ENCODE results near the gene CATSPERE. TPM values are rescaled to one million over a fixed set of nuclear protein-coding genes. Genes with fewer than 3 reads are reported as not detected.
A peak's percentile ranks its signal among the peaks of the same experiment; 100 is the strongest.

The CATSPERE gene
- total RNA-seq, 1 donor from 2014 or later: 1.1 TPM

DNA sequence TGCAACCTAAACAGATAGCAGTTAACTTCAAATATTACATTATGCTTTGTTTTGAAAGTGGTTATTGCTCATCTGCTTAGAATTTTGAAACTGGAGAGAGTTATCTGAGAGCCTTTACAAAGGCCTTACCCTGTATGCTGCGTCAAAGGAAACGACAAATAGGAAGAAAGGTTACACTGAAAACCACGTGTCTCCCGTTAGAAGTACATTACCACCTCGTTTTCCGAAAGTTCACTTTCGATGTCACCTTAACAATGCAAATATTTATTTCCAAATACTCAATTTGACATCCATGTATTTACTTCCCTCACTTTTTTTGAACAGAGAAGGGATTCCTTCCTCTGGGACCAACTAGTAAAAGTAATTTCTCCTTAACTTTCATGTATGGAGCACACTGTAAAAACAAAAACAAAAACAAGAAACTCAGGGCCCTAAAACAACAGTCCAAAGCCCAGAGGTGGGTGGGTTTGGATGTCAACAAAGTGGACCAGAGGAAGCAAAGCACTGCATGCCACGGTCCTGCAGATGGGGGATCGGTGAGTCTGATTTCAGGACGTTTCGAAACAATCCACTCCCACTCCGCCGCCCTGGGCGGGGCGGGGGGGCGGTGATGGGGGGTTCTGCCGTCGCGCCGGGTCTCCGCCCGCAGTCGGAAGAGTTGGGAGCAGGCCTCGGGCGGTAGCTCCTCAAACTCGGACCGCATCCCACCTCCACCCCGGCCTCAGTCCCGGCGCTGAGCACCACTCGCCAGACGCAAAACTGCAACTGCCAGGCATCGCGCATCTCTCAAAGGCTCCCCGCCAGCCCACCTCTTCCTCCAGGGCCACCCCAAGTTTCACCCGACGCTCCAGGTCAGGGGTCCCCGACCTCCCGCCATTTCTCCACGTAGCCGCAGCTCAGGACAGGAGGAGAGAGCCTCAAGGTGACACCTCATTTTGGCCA lies 10.2 kb upstream of the CATSPERE start:
- H3K27ac Mint-ChIP-seq (ENCODE audit: unreplicated experiment): peak overlapping the region; percentile 55
- H3K4me1 Mint-ChIP-seq (ENCODE audit: low read depth, unreplicated experiment): peaks cover 38% of the 10 kb centered on the region
- peak overlapping the region; percentile 89 for H3K4me3 ChIP-seq (ENCODE audit: insufficient read depth, low read depth, low read length)
- no peaks in the 10 kb centered on the region for H3K27me3 ChIP-seq (ENCODE audit: insufficient read depth, low read length)
- peak overlapping the region; percentile 93 for H3K4me3 Mint-ChIP-seq (ENCODE audit: unreplicated experiment)
- no peak for TF ChIP-seq EZH2 (IDR thresholded peaks at IDR 0.05; ENCODE audit: insufficient read depth, low read length)
- TF ChIP-seq, protein P1, sequence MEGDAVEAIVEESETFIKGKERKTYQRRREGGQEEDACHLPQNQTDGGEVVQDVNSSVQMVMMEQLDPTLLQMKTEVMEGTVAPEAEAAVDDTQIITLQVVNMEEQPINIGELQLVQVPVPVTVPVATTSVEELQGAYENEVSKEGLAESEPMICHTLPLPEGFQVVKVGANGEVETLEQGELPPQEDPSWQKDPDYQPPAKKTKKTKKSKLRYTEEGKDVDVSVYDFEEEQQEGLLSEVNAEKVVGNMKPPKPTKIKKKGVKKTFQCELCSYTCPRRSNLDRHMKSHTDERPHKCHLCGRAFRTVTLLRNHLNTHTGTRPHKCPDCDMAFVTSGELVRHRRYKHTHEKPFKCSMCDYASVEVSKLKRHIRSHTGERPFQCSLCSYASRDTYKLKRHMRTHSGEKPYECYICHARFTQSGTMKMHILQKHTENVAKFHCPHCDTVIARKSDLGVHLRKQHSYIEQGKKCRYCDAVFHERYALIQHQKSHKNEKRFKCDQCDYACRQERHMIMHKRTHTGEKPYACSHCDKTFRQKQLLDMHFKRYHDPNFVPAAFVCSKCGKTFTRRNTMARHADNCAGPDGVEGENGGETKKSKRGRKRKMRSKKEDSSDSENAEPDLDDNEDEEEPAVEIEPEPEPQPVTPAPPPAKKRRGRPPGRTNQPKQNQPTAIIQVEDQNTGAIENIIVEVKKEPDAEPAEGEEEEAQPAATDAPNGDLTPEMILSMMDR (IDR thresholded peaks at IDR 0.05; ENCODE audit: insufficient read depth, low read depth, low read length): no peak
- H3K36me3 ChIP-seq (ENCODE audit: insufficient read depth, low read length): no peaks in the 10 kb centered on the region
- peak overlapping the region; percentile 63 for H2AFZ ChIP-seq (ENCODE audit: low read depth, low read length)
- peaks cover 16% of the 10 kb centered on the region for H4K20me1 ChIP-seq (ENCODE audit: insufficient read depth, low read length)
- peaks cover 20% of the 10 kb centered on the region for H3K4me1 ChIP-seq (ENCODE audit: insufficient read depth, low read length)
- no peaks in the 10 kb centered on the region for H3K27me3 Mint-ChIP-seq (ENCODE audit: low read depth, unreplicated experiment)
- peaks cover 3% of the 10 kb centered on the region for H3K36me3 Mint-ChIP-seq (ENCODE audit: low read depth, unreplicated experiment)
- no peaks in the 10 kb centered on the region for H3K9me3 Mint-ChIP-seq (ENCODE audit: unreplicated experiment)
- H3K9ac ChIP-seq (ENCODE audit: low read length): peak overlapping the region; percentile 97
- H3K27ac ChIP-seq (ENCODE audit: low read depth, low read length): peak overlapping the region; percentile 90
- FAIRE-seq: no peak
- peak overlapping the region; percentile 94 for H3K4me2 ChIP-seq (ENCODE audit: low read length)
- peak; percentile 70 for DNase-seq (ENCODE audit: low read depth)
- peaks cover 56% of the 10 kb centered on the region for H3K79me2 ChIP-seq (ENCODE audit: insufficient read depth, low read length)
- no peaks in the 10 kb centered on the region for H3K9me3 ChIP-seq (ENCODE audit: insufficient read depth, low read depth, low read length)

GRCh38 chr1:244451539-244451950 lies 9.5 kb upstream of the CATSPERE start, which contains the start of gene ADSS2:
ADSS2 (minus strand) TSS chr1:244451909; CDS start chr1:244451817, 92 bp downstream.
- Mint-ChIP-seq H3K27me3 (ENCODE audit: low read depth, unreplicated experiment) (no peaks in the 10 kb centered on the region), H3K4me3 (ENCODE audit: unreplicated experiment) (peak within 1 kb of the TSS; percentile 93), H3K27ac (ENCODE audit: unreplicated experiment) (peak within 1 kb of the TSS; percentile 55), H3K9me3 (ENCODE audit: unreplicated experiment) (no peaks in the 10 kb centered on the region), H3K4me1 (ENCODE audit: low read depth, unreplicated experiment) (peaks cover 31% of the 10 kb centered on the region), H3K36me3 (ENCODE audit: low read depth, unreplicated experiment) (peaks cover 3% of the 10 kb centered on the region)
- DNase-seq (ENCODE audit: low read depth) (no peak), FAIRE-seq (no peak)
- Histone ChIP-seq H2AFZ (ENCODE audit: low read depth, low read length) (peak within 1 kb of the TSS; percentile 63), H3K9me3 (ENCODE audit: insufficient read depth, low read depth, low read length) (no peaks in the 10 kb centered on the region), H4K20me1 (ENCODE audit: insufficient read depth, low read length) (peaks cover 12% of the 10 kb centered on the region), H3K4me1 (ENCODE audit: insufficient read depth, low read length) (peaks cover 19% of the 10 kb centered on the region), H3K9ac (ENCODE audit: low read length) (peak within 1 kb of the TSS; percentile 97), H3K79me2 (ENCODE audit: insufficient read depth, low read length) (peaks cover 50% of the 10 kb centered on the region), H3K4me2 (ENCODE audit: low read length) (peak within 1 kb of the TSS; percentile 94), H3K36me3 (ENCODE audit: insufficient read depth, low read length) (no peaks in the 10 kb centered on the region), H3K4me3 (ENCODE audit: insufficient read depth, low read depth, low read length) (peak within 1 kb of the TSS; percentile 89), H3K27me3 (ENCODE audit: insufficient read depth, low read length) (no peaks in the 10 kb centered on the region), H3K27ac (ENCODE audit: low read depth, low read length) (peak within 1 kb of the TSS; percentile 90)
- no peak for TF ChIP-seq EZH2 (IDR thresholded peaks at IDR 0.05; ENCODE audit: insufficient read depth, low read length)
- TF ChIP-seq, protein P1 (IDR thresholded peaks at IDR 0.05; ENCODE audit: insufficient read depth, low read depth, low read length): no peak
